GM23338 (cell line): ENCODE results near the gene MORN3. TPM values are rescaled to one million over a fixed set of nuclear protein-coding genes. Genes with fewer than 3 reads are reported as not detected.

Source experiments
- ATAC-seq: fragments of 200-7000 bp; cut with Tn5 transposase; 3 replicates; pipeline ENCODE4 v1.9.1; 2020
- DNase-seq: peaks from one replicate; pipeline ENCODE4 v3.0.0-alpha.2; 2015; ENCODE audit warnings: low spot score
- H2AFZ ChIP-seq: fragments of 200-600 bp; sonication (generic); 2 replicates; pipeline ENCODE4 v1.8.0; 2016; ENCODE audit warnings: antibody characterized with exemption, mild to moderate bottlenecking, moderate library complexity
- H3F3A ChIP-seq: fragments of 200-600 bp; sonication (generic); replicated peaks from 2 replicates; pipeline ENCODE4 v1.8.0; 2017; ENCODE audit warnings: antibody characterized with exemption, mixed run types, low read depth
- H3K27ac ChIP-seq: fragments of 200-600 bp; sonication (generic); 2 replicates; pipeline ENCODE4 v1.6.1; 2016; ENCODE audit warnings: low read depth
- H3K27me3 ChIP-seq: fragments of 200-600 bp; sonication (generic); 2 replicates; pipeline ENCODE4 v1.8.0; 2016; ENCODE audit warnings: mild to moderate bottlenecking, mixed run types, moderate library complexity; ENCODE audit not compliant: insufficient read depth
- H3K36me3 ChIP-seq: fragments of 200-600 bp; sonication (generic); 2 replicates; pipeline ENCODE4 v1.8.0; 2016; ENCODE audit warnings: mild to moderate bottlenecking; ENCODE audit not compliant: insufficient read depth
- H3K4me1 ChIP-seq: fragments of 200-600 bp; sonication (generic); 2 replicates; pipeline ENCODE4 v1.8.0; 2016; ENCODE audit warnings: mild to moderate bottlenecking, moderate library complexity; ENCODE audit not compliant: insufficient read depth
- H3K4me2 ChIP-seq: fragments of 200-600 bp; sonication (generic); 2 replicates; pipeline ENCODE4 v1.7.1; 2017; ENCODE audit warnings: mixed run types
- H3K4me3 ChIP-seq: fragments of 200-600 bp; sonication (generic); 2 replicates; pipeline ENCODE4 v1.6.1; 2016; ENCODE audit warnings: mixed run types
- H3K79me2 ChIP-seq: fragments of 200-600 bp; sonication (generic); replicated peaks from 2 replicates; pipeline ENCODE4 v1.8.0; 2017; ENCODE audit warnings: mild to moderate bottlenecking; ENCODE audit not compliant: insufficient read depth
- H3K9me2 ChIP-seq: fragments of 200-600 bp; sonication (generic); 2 replicates; pipeline ENCODE4 v1.8.0; 2017; ENCODE audit not compliant: insufficient read depth
- H4K20me1 ChIP-seq: fragments of 200-600 bp; sonication (generic); replicated peaks from 2 replicates; pipeline ENCODE4 v1.8.0; 2017; ENCODE audit warnings: mild to moderate bottlenecking; ENCODE audit not compliant: insufficient read depth
- H3K27ac Mint-ChIP-seq: 2 replicates; pipeline ENCODE4 v1.8.0; 2020; ENCODE audit warnings: inconsistent platforms, mild to moderate bottlenecking, moderate library complexity, mixed read lengths
- H3K27me3 Mint-ChIP-seq: 3 replicates; pipeline ENCODE4 v1.8.0; 2022; ENCODE audit warnings: low read depth, mild to moderate bottlenecking, moderate library complexity, mixed read lengths, inconsistent platforms; ENCODE audit not compliant: insufficient read depth, poor library complexity
- H3K36me3 Mint-ChIP-seq: 3 replicates; pipeline ENCODE4 v1.8.0; 2021; ENCODE audit warnings: low read depth, mild to moderate bottlenecking, inconsistent platforms, moderate library complexity, mixed read lengths
- H3K4me1 Mint-ChIP-seq: 3 replicates; pipeline ENCODE4 v1.8.0; 2020; ENCODE audit warnings: mild to moderate bottlenecking, inconsistent platforms, mixed read lengths
- H3K4me3 Mint-ChIP-seq: 3 replicates; pipeline ENCODE4 v1.8.0; 2021; ENCODE audit warnings: moderate library complexity, mild to moderate bottlenecking, inconsistent platforms, mixed read lengths
- H3K9me3 Mint-ChIP-seq: 3 replicates; pipeline ENCODE4 v1.8.0; 2020; ENCODE audit warnings: moderate library complexity, mild to moderate bottlenecking, inconsistent platforms, mixed read lengths
- CREB1 ChIP-seq: fragments of 250-450 bp; sonication (Bioruptor Pico); IDR thresholded peaks from 2 replicates; pipeline ENCODE4 v1.5.0; 2020; ENCODE audit warnings: low read depth, mild to moderate bottlenecking, moderate library complexity
- EZH2 ChIP-seq: fragments of 200-600 bp; sonication (generic); IDR thresholded peaks from one replicate; pipeline ENCODE4 v1.8.0; 2017; ENCODE audit warnings: antibody characterized with exemption, mild to moderate bottlenecking, low read depth; ENCODE audit not compliant: unreplicated experiment
- EZH2phosphoT487 ChIP-seq: fragments of 200-600 bp; sonication (generic); IDR thresholded peaks from one replicate; pipeline ENCODE4 v1.8.1; 2018; ENCODE audit warnings: antibody characterized with exemption; ENCODE audit not compliant: unreplicated experiment
- JUNB ChIP-seq: IDR thresholded peaks from one replicate; pipeline ENCODE4 v1.6.1; 2016; ENCODE audit warnings: antibody characterized with exemption; ENCODE audit not compliant: unreplicated experiment
- NANOG ChIP-seq: IDR thresholded peaks from 2 replicates; pipeline ENCODE4 v1.6.1; 2016; ENCODE audit warnings: antibody characterized with exemption, borderline replicate concordance
- POLR2AphosphoS5 ChIP-seq: IDR thresholded peaks from 2 replicates; pipeline ENCODE4 v1.6.1; 2016; ENCODE audit warnings: antibody characterized with exemption, low read depth
- STAT1 ChIP-seq: IDR thresholded peaks from one replicate; pipeline ENCODE4 v1.6.1; 2016; ENCODE audit warnings: antibody characterized with exemption; ENCODE audit not compliant: unreplicated experiment
- ZNF114 ChIP-seq: fragments of 250-450 bp; sonication (Bioruptor Pico); IDR thresholded peaks from 2 replicates; pipeline ENCODE4 v1.5.0; 2020; ENCODE audit warnings: mild to moderate bottlenecking, moderate library complexity
- ZNF331 ChIP-seq: fragments of 250-450 bp; sonication (Bioruptor Pico); IDR thresholded peaks from 2 replicates; pipeline ENCODE4 v1.5.0; 2020; ENCODE audit warnings: low read depth, mild to moderate bottlenecking, moderate library complexity
- ZNF462 ChIP-seq: fragments of 250-450 bp; sonication (Bioruptor Pico); IDR thresholded peaks from 2 replicates; pipeline ENCODE4 v1.5.0; 2020; ENCODE audit warnings: mild to moderate bottlenecking, moderate library complexity
- polyA plus RNA-seq: library from polyadenylated mRNA; unstranded; fragments of >200 nt; fragmentation: Nextera tagmentation; extraction: Ambion mirVana; gene quantifications from 2 replicates; pipeline ENCODE4 v1.2.1, GENCODE V29; 2016
- total RNA-seq: library from RNA; depleted of rRNA; stranded (reverse); fragments of >200 nt; shearing (Covaris generic); gene quantifications from 2 replicates; pipeline ENCODE4 v1.2.3, GENCODE V29; 2014
- TF ChIP-seq, protein P1 (sequence below), 2 experiments: fragments of 200-600 bp in 1 of 2; sonication (generic) in 1 of 2; conservative IDR thresholded peaks; 2 replicates each; pipeline versions ENCODE4 v1.5.1 to v1.6.1; 2016 to 2017; ENCODE audit warnings: antibody characterized with exemption in 2 of 2, low read depth in 2 of 2, mild to moderate bottlenecking in 2 of 2, moderate library complexity in 1 of 2
- TF ChIP-seq, protein P2 (sequence below): IDR thresholded peaks from 2 replicates; pipeline ENCODE4 v1.6.1; 2016; ENCODE audit warnings: antibody characterized with exemption
- TF ChIP-seq, protein P3 (sequence below): IDR thresholded peaks from one replicate; pipeline ENCODE4 v1.6.1; 2018; ENCODE audit warnings: antibody characterized with exemption; ENCODE audit not compliant: unreplicated experiment

The MORN3 gene
- total and polyA plus RNA-seq, 2 experiments from 2014 or later, result 0.14 to 0.36 TPM

- H3K9me2 ChIP-seq, result no peaks in the 10 kb centered on the region
- H3K27ac Mint-ChIP-seq, result no peak overlapping the region
- peaks cover 25% of the 10 kb centered on the region; the same call in 1 of the 2 replicates for H3F3A ChIP-seq
- H4K20me1 ChIP-seq, result peaks cover 50% of the 10 kb centered on the region
- no peak for DNase-seq
- no peak overlapping the region for H3K27ac ChIP-seq
- H3K4me3 Mint-ChIP-seq, result no peak overlapping the region
- H3K4me3 ChIP-seq, result no peak overlapping the region
- peaks cover 6% of the 10 kb centered on the region for H3K27me3 Mint-ChIP-seq
- ATAC-seq, result no peak
- no peaks in the 10 kb centered on the region for H3K36me3 ChIP-seq
- no peak overlapping the region for H2AFZ ChIP-seq
- peaks cover 94% of the 10 kb centered on the region for H3K79me2 ChIP-seq
- peaks cover 24% of the 10 kb centered on the region; the same call in 2 of the 3 replicates for H3K4me1 Mint-ChIP-seq
- H3K4me1 ChIP-seq, result peaks cover 3% of the 10 kb centered on the region; the same call in 1 of the 2 replicates
- peaks cover 43% of the 10 kb centered on the region for H3K36me3 Mint-ChIP-seq
- H3K9me3 Mint-ChIP-seq, result no peaks in the 10 kb centered on the region
- no peak for TF ChIP-seq POLR2AphosphoS5
- no peak for TF ChIP-seq STAT1
- TF ChIP-seq JUNB, result no peak
- TF ChIP-seq EZH2, result no peak
- no peak for TF ChIP-seq NANOG
- TF ChIP-seq ZNF462 (CRISPR knock-in tag), result no peak
- TF ChIP-seq EZH2phosphoT487, result no peak
- TF ChIP-seq, protein P1, sequence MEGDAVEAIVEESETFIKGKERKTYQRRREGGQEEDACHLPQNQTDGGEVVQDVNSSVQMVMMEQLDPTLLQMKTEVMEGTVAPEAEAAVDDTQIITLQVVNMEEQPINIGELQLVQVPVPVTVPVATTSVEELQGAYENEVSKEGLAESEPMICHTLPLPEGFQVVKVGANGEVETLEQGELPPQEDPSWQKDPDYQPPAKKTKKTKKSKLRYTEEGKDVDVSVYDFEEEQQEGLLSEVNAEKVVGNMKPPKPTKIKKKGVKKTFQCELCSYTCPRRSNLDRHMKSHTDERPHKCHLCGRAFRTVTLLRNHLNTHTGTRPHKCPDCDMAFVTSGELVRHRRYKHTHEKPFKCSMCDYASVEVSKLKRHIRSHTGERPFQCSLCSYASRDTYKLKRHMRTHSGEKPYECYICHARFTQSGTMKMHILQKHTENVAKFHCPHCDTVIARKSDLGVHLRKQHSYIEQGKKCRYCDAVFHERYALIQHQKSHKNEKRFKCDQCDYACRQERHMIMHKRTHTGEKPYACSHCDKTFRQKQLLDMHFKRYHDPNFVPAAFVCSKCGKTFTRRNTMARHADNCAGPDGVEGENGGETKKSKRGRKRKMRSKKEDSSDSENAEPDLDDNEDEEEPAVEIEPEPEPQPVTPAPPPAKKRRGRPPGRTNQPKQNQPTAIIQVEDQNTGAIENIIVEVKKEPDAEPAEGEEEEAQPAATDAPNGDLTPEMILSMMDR (conservative IDR thresholded peaks at IDR 0.05; ENCODE audit: low read depth in 2 of 2), result no peak
- TF ChIP-seq, protein P2, sequence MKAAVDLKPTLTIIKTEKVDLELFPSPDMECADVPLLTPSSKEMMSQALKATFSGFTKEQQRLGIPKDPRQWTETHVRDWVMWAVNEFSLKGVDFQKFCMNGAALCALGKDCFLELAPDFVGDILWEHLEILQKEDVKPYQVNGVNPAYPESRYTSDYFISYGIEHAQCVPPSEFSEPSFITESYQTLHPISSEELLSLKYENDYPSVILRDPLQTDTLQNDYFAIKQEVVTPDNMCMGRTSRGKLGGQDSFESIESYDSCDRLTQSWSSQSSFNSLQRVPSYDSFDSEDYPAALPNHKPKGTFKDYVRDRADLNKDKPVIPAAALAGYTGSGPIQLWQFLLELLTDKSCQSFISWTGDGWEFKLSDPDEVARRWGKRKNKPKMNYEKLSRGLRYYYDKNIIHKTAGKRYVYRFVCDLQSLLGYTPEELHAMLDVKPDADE, result no peak
- TF ChIP-seq CREB1 (CRISPR knock-in tag), result no peak
- TF ChIP-seq ZNF114, result no peak
- TF ChIP-seq, protein P3, sequence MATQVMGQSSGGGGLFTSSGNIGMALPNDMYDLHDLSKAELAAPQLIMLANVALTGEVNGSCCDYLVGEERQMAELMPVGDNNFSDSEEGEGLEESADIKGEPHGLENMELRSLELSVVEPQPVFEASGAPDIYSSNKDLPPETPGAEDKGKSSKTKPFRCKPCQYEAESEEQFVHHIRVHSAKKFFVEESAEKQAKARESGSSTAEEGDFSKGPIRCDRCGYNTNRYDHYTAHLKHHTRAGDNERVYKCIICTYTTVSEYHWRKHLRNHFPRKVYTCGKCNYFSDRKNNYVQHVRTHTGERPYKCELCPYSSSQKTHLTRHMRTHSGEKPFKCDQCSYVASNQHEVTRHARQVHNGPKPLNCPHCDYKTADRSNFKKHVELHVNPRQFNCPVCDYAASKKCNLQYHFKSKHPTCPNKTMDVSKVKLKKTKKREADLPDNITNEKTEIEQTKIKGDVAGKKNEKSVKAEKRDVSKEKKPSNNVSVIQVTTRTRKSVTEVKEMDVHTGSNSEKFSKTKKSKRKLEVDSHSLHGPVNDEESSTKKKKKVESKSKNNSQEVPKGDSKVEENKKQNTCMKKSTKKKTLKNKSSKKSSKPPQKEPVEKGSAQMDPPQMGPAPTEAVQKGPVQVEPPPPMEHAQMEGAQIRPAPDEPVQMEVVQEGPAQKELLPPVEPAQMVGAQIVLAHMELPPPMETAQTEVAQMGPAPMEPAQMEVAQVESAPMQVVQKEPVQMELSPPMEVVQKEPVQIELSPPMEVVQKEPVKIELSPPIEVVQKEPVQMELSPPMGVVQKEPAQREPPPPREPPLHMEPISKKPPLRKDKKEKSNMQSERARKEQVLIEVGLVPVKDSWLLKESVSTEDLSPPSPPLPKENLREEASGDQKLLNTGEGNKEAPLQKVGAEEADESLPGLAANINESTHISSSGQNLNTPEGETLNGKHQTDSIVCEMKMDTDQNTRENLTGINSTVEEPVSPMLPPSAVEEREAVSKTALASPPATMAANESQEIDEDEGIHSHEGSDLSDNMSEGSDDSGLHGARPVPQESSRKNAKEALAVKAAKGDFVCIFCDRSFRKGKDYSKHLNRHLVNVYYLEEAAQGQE, result no peak
- TF ChIP-seq ZNF331 (CRISPR knock-in tag), result no peak
- no peak overlapping the region for H3K4me2 ChIP-seq
- H3K27me3 ChIP-seq, result no peaks in the 10 kb centered on the region
Measured at GRCh38 chr12:121718653-121719239, 49.3 kb upstream of the MORN3 start.
